Gastrocnemius medialis (tissue), 4 donors: Measurements from ENCODE around the gene FADS3.

Experiments used
- POLR2A ChIP-seq, 2 donors: fragments of 450-650 bp; IDR thresholded peaks; one replicate each; pipeline ENCODE4 v1.6.1; 2017; ENCODE audit warnings: antibody characterized with exemption in 2 of 2, mild to moderate bottlenecking in 2 of 2, moderate library complexity in 2 of 2
- TF ChIP-seq, protein P1 (sequence below), 5 experiments: fragments of 450-650 bp in 3 of 5; fragments of 200-600 bp in 2 of 5; sonication (generic) in 2 of 5; IDR thresholded peaks in 4 of 5; conservative IDR thresholded peaks in 1 of 5; 1 replicate in 4 of 5; 2 replicates in 1 of 5; pipeline ENCODE4 v1.5.1; 2016 to 2019; ENCODE audit warnings: antibody characterized with exemption in 5 of 5, mild to moderate bottlenecking in 3 of 5, moderate library complexity in 3 of 5

DNA sequence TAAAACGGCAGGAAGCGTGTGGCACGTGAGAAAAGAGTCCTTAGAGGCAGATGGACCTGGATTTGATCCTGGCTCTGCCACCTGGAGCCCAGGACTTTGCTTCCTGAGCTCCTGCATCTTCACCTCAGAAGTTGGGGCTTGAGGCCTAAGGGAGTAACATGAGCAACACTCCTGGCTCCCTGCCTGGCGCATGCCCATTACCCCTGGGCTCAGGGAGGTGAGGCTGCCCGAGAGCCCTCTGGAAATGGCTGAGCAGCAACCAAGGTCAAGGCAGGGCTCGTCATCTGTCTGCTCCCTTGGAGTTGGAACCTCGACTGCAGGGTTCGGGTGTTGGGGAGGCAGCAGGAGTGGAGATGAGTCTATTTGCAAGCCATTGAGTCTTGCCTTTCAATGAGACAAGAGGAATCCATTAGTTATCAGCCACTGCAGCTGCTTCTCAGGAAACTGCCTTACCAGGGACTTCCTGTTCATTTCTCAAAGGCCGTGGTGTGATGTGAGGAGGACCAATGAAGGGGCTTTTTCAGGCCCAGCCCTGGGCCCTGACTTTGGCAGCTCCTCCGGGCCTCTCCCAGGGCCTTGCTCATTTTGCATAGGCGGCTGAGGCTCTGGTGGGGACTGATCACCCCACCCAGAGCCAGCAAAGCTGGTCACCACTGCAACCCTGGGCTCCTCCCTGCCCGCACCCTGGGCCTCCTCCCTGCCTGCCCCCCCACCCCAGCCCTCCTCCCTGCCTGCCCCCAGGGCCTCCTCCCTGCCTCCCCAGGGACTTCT lies 56.9 kb downstream of the FADS3 start:
- TF ChIP-seq POLR2A (IDR thresholded peaks at IDR 0.05) = no peak
- TF ChIP-seq, protein P1, sequence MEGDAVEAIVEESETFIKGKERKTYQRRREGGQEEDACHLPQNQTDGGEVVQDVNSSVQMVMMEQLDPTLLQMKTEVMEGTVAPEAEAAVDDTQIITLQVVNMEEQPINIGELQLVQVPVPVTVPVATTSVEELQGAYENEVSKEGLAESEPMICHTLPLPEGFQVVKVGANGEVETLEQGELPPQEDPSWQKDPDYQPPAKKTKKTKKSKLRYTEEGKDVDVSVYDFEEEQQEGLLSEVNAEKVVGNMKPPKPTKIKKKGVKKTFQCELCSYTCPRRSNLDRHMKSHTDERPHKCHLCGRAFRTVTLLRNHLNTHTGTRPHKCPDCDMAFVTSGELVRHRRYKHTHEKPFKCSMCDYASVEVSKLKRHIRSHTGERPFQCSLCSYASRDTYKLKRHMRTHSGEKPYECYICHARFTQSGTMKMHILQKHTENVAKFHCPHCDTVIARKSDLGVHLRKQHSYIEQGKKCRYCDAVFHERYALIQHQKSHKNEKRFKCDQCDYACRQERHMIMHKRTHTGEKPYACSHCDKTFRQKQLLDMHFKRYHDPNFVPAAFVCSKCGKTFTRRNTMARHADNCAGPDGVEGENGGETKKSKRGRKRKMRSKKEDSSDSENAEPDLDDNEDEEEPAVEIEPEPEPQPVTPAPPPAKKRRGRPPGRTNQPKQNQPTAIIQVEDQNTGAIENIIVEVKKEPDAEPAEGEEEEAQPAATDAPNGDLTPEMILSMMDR (IDR thresholded peaks at IDR 0.05 in 4 of 5, conservative IDR thresholded peaks at IDR 0.05 in 1 of 5) = no peak
